ENCODE results near the gene UBE4A.
"Not testable (repeated sequence)": the region's sequence is repeated elsewhere in the genome, so short reads cannot be mapped to it uniquely, and the experiment has no call there.

UBE4A gene

GRCh38 chr11:118401880-118402590 is 42.6 kb downstream of the UBE4A start:
- no peak for DNase-seq

GRCh38 chr11:118402594-118402993 is 43.2 kb downstream of the UBE4A start:
- DNase-seq: not testable (repeated sequence)

GRCh38 chr11:118406599-118407166 is 47.3 kb downstream of the UBE4A start:
- peak; percentile 90 for DNase-seq

- no peak for DNase-seq
Measured at GRCh38 chr11:118410055-118410745, 50.8 kb downstream of the UBE4A start.

GRCh38 chr11:118411530-118411929 is 52.1 kb downstream of the UBE4A start:
- no peak for DNase-seq

- no peak for DNase-seq
Measured at GRCh38 chr11:118412921-118413320, 53.5 kb downstream of the UBE4A start.

- DNase-seq: no peak
Measured at GRCh38 chr11:118415062-118415738, 55.8 kb downstream of the UBE4A start.

GRCh38 chr11:118415739-118416068 is 56.3 kb downstream of the UBE4A start:
- peak; percentile 9 for DNase-seq

- DNase-seq: not testable (repeated sequence)
Measured at GRCh38 chr11:118416900-118417299, 57.5 kb downstream of the UBE4A start.

GRCh38 chr11:118417801-118418200 is 58.4 kb downstream of the UBE4A start:
- DNase-seq: no peak

GRCh38 chr11:118418766-118419165 is 59.4 kb downstream of the UBE4A start:
- DNase-seq: no peak

- DNase-seq: no peak
Measured at GRCh38 chr11:118427707-118428106, 68.3 kb downstream of the UBE4A start.

- DNase-seq: no peak
Measured at GRCh38 chr11:118430956-118431355, 71.6 kb downstream of the UBE4A start.

- peak; percentile 16 for DNase-seq
Measured at GRCh38 chr11:118434123-118434552, 74.7 kb downstream of the UBE4A start.

- DNase-seq: no peak
Measured at GRCh38 chr11:118434553-118435289, 75.3 kb downstream of the UBE4A start.

GRCh38 chr11:118435290-118435892 is 76.0 kb downstream of the UBE4A start:
- DNase-seq: peak; percentile 79

- DNase-seq: peak; percentile 99
Measured at GRCh38 chr11:118435893-118436624, 76.7 kb downstream of the UBE4A start, which contains the start of gene KMT2A. Gene KMT2A, plus strand, starts transcription at chr11:118436492. Its CDS starts 21 bp downstream, at chr11:118436513.

- no peak for DNase-seq
Measured at GRCh38 chr11:118436639-118437207, 77.3 kb downstream of the UBE4A start.

GRCh38 chr11:118437208-118438125 is 78.1 kb downstream of the UBE4A start:
- peak; percentile 29 for DNase-seq

GRCh38 chr11:118438314-118438931 is 79.0 kb downstream of the UBE4A start:
- peak; percentile 2 for DNase-seq
